SJSA1 (cell line): Measurements from ENCODE around the gene CKMT2. TPM values are rescaled to one million over a fixed set of nuclear protein-coding genes. Genes with fewer than 3 reads are reported as not detected.

Source experiments
- DNase-seq, 2 experiments: peaks; one replicate each; pipeline ENCODE4 v3.0.0-alpha.2; 2015 to 2020; ENCODE audit warnings: low spot score in 2 of 2, low read depth in 1 of 2
- H3K27ac ChIP-seq: fragments of 250-450 bp; sonication (Bioruptor Pico); 2 replicates; pipeline ENCODE4 v1.5.1; 2020; ENCODE audit warnings: mild to moderate bottlenecking, moderate library complexity
- H3K27me3 ChIP-seq: fragments of 250-450 bp; sonication (Bioruptor Pico); replicated peaks from 2 replicates; pipeline ENCODE4 v1.5.1; 2020; ENCODE audit warnings: mild to moderate bottlenecking, moderate library complexity
- H3K36me3 ChIP-seq: fragments of 250-450 bp; sonication (Bioruptor Pico); 2 replicates; pipeline ENCODE4 v1.5.1; 2020; ENCODE audit warnings: mild to moderate bottlenecking
- H3K4me1 ChIP-seq: fragments of 250-450 bp; sonication (Bioruptor Pico); replicated peaks from 2 replicates; pipeline ENCODE4 v1.6.1; 2021; ENCODE audit warnings: mild to moderate bottlenecking
- H3K4me3 ChIP-seq: fragments of 250-450 bp; sonication (Bioruptor Pico); 2 replicates; pipeline ENCODE4 v1.5.1; 2020; ENCODE audit warnings: mild to moderate bottlenecking
- H3K9me3 ChIP-seq: fragments of 250-450 bp; sonication (Bioruptor Pico); replicated peaks from 2 replicates; pipeline ENCODE4 v1.5.1; 2020; ENCODE audit warnings: mild to moderate bottlenecking
- total RNA-seq: library from RNA; depleted of rRNA; stranded (reverse); fragments of >200 nt; shearing (Covaris generic); gene quantifications from 2 replicates; pipeline ENCODE4 v1.2.3, GENCODE V29; 2014; rRNA removed

CKMT2 gene
- total RNA-seq, result not detected in 2 replicates

DNA sequence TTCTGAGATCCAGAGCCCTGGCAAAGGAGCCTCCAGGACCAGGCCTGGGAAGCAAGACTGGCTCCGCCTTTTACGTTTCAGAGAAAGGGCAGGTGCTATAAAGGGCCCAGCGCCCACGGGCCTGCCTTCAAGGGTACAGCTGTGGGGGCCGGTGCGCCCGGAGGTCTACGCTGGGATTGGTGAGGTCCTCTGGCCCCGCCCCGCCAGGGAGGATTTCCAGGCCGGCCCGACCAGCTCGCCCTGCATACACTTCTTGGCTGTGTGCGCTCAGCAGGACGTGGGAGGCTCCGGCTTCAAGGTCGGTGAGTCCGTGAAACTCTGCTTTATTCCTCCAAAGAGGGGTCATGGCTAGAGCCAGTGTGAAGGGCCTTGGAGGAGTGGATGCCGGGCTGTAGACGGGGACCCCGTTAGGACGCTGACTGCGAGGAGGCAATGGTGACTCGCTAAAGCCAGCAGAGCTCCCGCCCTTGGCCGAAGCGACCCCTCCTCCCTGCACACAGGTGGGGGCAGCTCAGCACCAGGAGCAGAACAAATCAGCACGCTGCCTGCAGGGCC is at the start of gene CKMT2:
CKMT2 (plus strand) TSS at position 243 of the 555 bp plus-strand sequence. CDS start 17,811 bp downstream, outside the sequence.
- no peaks in the 10 kb centered on the region for H3K4me1 ChIP-seq
- no peaks in the 10 kb centered on the region for H3K36me3 ChIP-seq
- H3K9me3 ChIP-seq, result no peaks in the 10 kb centered on the region
- H3K27me3 ChIP-seq, result no peaks in the 10 kb centered on the region
- no peak within 1 kb of the TSS for H3K27ac ChIP-seq
- H3K4me3 ChIP-seq, result no peak within 1 kb of the TSS
- DNase-seq, result no peak

DNA sequence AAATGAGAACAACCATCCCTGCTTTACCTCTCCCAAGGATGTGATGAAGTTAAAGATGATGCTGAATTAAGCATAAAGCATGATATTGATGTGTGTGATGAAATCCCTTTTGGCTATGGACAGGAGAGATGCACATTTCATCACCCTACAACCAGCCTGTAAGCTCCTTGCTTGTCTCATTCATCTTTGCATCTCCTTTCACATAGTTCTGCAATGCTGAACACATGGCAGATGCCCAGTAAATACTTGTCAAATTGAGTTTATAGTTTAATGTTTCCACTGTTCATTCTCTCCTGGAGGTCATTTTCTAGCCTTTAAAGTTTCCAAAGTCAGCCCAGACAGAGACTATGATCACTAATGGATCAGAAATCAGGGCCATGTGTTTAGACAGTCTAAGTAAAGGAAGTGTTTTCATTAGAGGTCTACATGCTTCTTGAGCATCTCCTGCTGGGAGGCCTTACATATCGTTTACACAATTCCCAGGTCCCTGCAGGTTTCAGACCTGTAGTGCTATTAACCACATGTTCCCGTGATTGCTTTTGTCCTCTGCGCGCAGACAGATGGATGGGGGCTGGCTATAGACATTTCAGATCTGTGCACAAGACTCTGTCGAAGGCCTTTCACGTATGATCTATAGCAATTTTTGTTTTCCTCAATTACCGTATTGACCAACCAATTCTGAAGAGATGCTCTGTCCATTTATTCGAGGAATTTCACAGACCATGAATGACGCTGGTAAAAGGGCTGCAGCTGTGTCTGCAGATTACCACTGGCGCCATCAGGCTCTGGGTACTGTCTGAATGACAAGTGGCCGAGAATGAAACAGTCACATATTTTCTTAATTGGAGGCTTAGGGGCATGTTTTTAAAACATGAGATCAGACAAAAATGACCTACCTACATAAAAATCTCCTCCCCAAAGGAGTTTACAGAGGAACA is 49.0 kb upstream of the CKMT2 start:
- Histone ChIP-seq H3K4me1 (no peaks in the 10 kb centered on the region), H3K27ac (no peak overlapping the region)

DNA sequence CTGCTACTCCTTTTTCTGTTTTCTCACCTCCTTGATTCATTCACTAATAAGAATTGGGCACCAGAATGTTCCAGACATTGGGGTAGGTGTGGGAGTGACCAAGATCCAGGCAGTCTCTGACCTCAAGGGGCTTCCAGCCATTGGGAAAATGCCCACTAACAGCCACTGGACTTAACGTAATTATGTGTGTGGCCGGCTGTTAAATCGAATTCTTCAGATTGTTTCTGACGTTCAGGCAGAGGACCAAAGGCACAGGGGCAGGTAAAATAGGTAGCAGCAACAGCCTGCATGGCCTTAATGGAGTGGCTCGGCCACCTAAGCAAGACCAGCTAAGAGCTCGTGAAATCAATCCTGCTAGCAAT is 48.4 kb upstream of the CKMT2 start:
- Histone ChIP-seq H3K4me1 (no peaks in the 10 kb centered on the region), H3K4me3 (no peak overlapping the region), H3K36me3 (peaks cover 2% of the 10 kb centered on the region; the same call in 1 of the 2 replicates), H3K9me3 (no peaks in the 10 kb centered on the region), H3K27me3 (no peaks in the 10 kb centered on the region), H3K27ac (no peak overlapping the region)
- DNase-seq, result no peak

More for the DNA sequence above, 49.0 kb upstream of the CKMT2 start:
- no peaks in the 10 kb centered on the region for H3K27me3 ChIP-seq
- no peak overlapping the region for H3K4me3 ChIP-seq
- H3K36me3 ChIP-seq, result peaks cover 2% of the 10 kb centered on the region; the same call in 1 of the 2 replicates
- DNase-seq, result no peak
- H3K9me3 ChIP-seq, result no peaks in the 10 kb centered on the region

DNA sequence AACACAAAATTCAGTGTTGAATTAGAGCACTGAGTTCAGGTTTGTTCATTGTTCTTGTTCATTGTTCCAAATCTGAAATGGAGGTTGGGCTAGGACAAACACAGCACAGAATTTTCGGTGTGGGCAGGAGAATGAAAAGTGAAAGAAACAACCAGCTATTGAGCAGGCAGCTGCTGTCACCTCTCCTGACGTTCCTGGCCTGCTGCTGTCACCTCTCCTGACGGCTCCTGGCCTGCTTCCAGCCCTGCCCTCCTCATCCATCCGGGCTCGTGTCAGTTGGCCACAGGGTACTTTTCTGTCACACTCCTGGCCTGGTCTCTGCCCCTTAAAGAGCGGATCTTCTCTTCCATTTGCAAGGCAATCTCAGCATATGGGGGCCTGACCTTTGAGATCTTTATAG is 45.2 kb upstream of the CKMT2 start:
- DNase-seq, result no peak

DNA sequence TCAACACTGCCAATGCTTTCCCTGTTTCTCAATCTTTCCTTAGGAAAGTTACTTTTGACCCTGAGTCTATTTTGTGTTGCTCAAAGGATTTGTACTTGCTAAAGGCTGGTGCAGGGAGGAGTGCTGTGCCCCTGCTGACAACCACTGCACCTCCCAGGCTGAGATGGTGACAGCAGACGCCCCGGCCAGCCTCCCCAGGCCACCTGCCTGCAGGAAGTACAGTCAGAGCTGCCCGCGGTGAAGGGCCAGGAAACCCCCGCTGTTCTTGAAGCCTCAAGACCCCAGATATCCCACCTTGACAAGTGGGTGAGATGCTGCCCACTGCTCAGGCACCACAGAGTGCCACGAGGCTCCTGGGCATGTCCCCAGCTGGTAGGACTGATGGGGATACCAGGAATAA is 44.2 kb upstream of the CKMT2 start:
- H3K36me3 ChIP-seq, result peaks cover 2% of the 10 kb centered on the region; the same call in 1 of the 2 replicates
- H3K27me3 ChIP-seq, result no peaks in the 10 kb centered on the region
- no peaks in the 10 kb centered on the region for H3K9me3 ChIP-seq
- H3K27ac ChIP-seq, result no peak overlapping the region
- DNase-seq, result no peak
- no peak overlapping the region for H3K4me3 ChIP-seq
- H3K4me1 ChIP-seq, result no peaks in the 10 kb centered on the region

More for the DNA sequence above, 45.2 kb upstream of the CKMT2 start:
- Histone ChIP-seq H3K9me3 (no peaks in the 10 kb centered on the region), H3K4me1 (no peaks in the 10 kb centered on the region), H3K4me3 (no peak overlapping the region), H3K36me3 (peaks cover 2% of the 10 kb centered on the region; the same call in 1 of the 2 replicates), H3K27me3 (no peaks in the 10 kb centered on the region), H3K27ac (no peak overlapping the region)

DNA sequence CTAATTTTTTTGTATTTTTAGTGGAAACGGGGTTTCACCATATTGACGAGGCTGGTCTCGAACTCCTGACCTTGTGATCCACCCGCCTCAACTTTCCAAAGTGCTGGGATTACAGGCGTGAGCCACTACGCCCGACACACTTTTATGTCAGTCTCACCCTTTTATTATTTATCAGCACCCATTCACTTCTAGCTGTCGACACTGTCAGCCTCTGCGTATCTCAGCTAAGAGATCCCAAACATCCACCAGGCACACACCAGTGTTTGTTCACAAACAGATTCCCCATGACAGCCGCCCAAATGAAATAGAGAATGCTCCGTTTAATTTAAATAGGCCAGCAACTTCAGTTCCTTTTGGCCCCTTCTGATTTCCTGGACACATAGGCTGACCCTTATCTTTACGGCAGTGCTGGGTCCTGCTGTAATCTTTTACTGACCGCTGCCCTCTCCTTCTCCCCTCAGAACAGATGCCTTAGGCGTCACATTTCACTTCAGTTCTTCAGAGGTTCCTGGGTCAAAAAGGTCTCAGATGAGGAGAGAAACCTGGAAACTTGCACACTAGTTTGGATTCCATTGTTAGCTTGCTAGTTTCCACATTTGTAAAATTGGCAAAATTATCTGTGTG is 43.1 kb upstream of the CKMT2 start:
- Histone ChIP-seq H3K4me3 (no peak overlapping the region), H3K4me1 (peaks cover 5% of the 10 kb centered on the region; the same call in 1 of the 2 replicates), H3K36me3 (peaks cover under 1% of the 10 kb centered on the region; the same call in 1 of the 2 replicates), H3K27ac (no peak overlapping the region), H3K9me3 (no peaks in the 10 kb centered on the region), H3K27me3 (no peaks in the 10 kb centered on the region)
- DNase-seq, result no peak

DNA sequence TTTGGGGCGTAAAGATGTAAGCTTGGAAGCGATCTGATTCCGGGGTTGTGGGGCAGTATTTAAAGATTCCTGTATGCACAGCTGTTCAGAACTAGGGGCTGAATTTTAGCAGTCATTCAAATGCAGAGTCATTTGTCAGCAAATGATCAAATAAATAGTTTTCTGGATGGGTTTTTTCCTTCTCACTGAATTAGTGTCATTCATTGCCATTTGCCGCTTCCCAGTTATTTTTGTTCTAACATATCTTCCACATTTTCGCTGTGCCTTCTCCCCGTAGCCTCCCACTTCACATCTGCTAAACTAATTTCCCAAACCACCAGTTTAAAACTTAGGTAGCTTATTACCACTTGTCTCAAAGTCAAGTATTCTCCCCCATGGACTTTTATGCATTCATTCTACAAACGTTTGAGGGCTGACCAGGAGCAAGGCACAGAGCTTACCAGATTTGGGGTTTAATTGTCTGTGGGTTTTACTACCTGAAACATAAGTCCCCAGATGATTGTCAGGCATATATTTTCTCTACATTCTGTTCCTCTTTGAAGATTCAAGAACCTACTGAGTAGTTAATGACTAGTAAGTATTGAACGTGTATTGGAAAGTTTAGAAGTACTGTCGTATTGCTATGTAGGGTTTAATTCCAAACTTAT is 41.3 kb upstream of the CKMT2 start:
- H3K36me3 ChIP-seq, result no peaks in the 10 kb centered on the region; the same call in 1 of the 2 replicates
- H3K27ac ChIP-seq, result no peak overlapping the region
- no peaks in the 10 kb centered on the region for H3K9me3 ChIP-seq
- H3K4me1 ChIP-seq, result peaks cover 5% of the 10 kb centered on the region; the same call in 1 of the 2 replicates
- H3K27me3 ChIP-seq, result no peaks in the 10 kb centered on the region
- no peak overlapping the region for H3K4me3 ChIP-seq
- DNase-seq, result no peak

DNA sequence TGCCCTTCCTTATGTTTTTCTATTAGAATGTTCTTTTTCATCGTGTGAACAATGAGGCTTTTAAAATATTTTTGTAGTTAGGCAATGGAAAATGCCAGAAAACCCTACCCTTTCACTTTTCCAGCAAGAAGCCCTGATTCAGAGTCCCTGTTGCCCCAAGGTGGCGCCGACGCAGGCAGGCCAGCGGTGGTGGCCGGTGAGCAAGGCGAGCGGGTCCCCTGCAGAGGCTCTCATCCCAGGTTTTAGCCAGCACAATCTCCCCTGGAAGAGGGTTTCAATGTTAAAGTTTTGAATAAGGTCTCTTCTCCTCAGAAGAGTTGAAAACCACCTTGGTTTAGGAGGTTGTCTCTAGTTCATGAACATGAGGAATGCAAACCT is 40.8 kb upstream of the CKMT2 start:
- Histone ChIP-seq H3K27ac (no peak overlapping the region), H3K36me3 (no peaks in the 10 kb centered on the region), H3K4me3 (no peak overlapping the region), H3K27me3 (no peaks in the 10 kb centered on the region), H3K4me1 (peaks cover 5% of the 10 kb centered on the region; the same call in 1 of the 2 replicates), H3K9me3 (no peaks in the 10 kb centered on the region)
- DNase-seq, result no peak

DNA sequence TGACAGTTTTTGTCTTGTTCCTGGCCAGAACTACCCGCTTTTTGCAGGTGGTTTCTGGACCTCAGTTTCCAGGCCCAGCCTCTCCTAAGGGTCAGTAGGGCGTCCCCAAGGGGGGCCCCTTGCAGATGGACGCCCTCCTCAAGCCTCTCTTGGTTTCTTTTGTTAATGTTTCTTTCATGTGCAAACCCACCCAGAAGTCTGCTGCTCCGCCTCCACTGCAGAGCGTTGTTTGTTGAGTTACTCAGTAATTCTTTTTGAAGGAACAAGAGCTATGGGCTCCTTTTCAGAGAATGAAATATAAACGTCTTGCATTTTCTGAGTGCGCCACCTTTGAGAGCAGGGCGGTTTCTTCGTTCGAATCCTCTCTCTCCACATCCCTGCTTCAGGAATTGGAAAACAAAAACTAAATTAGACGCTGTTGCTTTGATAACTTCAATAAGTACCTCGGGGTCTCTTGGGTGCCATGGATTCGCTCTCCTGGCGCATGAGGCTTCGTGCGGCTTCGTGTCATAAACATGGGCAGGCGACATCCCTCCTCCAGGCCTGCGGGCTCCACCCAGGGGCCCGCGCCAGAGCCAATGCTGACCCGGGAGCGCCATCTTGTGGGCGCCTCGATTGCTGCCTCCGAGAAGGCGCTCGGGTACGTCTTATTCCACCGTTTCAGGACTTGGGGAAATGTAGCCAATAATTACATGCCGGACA is 38.3 kb upstream of the CKMT2 start:
- no peak overlapping the region for H3K4me3 ChIP-seq
- no peaks in the 10 kb centered on the region for H3K36me3 ChIP-seq
- no peaks in the 10 kb centered on the region for H3K27me3 ChIP-seq
- peak; percentile 63 to 78 for DNase-seq
- H3K9me3 ChIP-seq, result no peaks in the 10 kb centered on the region
- H3K4me1 ChIP-seq, result peaks cover 5% of the 10 kb centered on the region; the same call in 1 of the 2 replicates
- H3K27ac ChIP-seq, result no peak overlapping the region

DNA sequence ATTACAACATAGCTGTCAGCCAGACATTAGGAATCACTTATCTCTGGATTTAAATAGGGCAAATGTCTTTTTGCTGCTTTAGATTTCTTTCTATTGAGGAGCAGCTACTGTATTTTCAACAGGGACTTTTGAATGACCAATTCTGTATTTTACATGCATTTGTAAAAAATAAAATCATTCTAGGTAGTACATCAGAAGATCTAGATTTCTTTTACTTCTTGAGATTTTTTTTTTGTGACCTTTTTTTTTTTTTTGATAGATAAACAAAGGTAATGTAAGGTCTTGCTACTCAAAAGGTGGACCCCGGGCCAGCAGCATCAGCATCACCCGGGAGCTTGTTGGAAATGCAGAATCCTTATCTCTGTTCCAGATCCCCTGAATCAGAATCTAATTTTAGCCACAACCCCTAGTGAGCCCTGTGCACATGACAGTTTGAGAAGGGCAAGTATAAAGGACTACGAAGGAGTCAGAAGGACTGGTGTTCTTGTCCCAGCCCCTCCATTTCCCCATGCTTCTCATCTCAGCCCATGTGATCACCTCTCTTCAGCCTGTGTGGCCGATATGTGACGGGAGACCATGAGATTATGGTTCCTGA is 37.7 kb upstream of the CKMT2 start:
- Histone ChIP-seq H3K4me1 (peaks cover 5% of the 10 kb centered on the region; the same call in 1 of the 2 replicates), H3K27me3 (no peaks in the 10 kb centered on the region), H3K27ac (no peak overlapping the region), H3K36me3 (no peaks in the 10 kb centered on the region), H3K9me3 (no peaks in the 10 kb centered on the region), H3K4me3 (no peak overlapping the region)
- DNase-seq, result no peak

DNA sequence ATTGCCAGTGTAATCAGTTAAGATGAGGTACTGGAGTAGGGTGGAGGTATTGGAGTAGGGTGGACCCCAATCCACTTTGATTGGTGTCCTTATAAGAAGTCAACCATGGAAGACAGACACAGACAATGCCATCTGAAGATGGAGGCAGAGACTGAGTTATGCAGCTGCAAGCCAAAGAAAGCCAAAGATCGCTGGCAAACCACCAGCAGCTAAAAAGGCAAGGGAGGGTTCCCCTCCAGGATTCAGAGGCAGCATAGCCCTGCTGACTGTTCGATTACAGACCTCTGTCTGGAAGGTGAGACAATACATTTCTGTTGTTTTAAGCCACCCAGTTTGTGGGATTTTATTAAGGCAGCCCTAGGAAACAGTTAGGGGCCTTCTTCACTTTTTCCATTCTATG is 30.5 kb upstream of the CKMT2 start:
- Histone ChIP-seq H3K27me3 (no peaks in the 10 kb centered on the region), H3K9me3 (no peaks in the 10 kb centered on the region), H3K4me3 (no peak overlapping the region), H3K4me1 (no peaks in the 10 kb centered on the region), H3K27ac (no peak overlapping the region), H3K36me3 (no peaks in the 10 kb centered on the region)
- DNase-seq, result no peak

DNA sequence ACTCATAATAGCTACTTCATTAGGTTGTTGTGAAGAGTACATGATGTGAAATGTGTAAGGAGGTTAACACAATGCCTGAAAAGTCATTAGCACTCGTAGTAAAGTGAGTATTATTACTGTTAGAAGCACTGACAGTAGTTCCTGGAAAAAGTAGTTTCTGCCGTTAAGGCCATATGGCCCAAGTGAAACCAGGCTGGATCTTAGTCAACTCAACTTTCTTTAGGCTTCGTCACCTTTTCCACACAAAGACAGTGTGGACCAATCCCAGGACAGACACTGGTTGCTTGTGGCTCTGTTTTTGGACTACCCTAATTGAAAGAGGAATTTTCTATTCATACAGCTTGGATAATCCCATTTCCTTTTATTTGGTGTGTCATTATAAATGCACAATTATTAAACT is 29.4 kb upstream of the CKMT2 start:
- H3K36me3 ChIP-seq, result no peaks in the 10 kb centered on the region
- H3K27ac ChIP-seq, result no peak overlapping the region
- no peak overlapping the region for H3K4me3 ChIP-seq
- no peaks in the 10 kb centered on the region for H3K27me3 ChIP-seq
- H3K4me1 ChIP-seq, result no peaks in the 10 kb centered on the region
- DNase-seq, result no peak
- no peaks in the 10 kb centered on the region for H3K9me3 ChIP-seq

DNA sequence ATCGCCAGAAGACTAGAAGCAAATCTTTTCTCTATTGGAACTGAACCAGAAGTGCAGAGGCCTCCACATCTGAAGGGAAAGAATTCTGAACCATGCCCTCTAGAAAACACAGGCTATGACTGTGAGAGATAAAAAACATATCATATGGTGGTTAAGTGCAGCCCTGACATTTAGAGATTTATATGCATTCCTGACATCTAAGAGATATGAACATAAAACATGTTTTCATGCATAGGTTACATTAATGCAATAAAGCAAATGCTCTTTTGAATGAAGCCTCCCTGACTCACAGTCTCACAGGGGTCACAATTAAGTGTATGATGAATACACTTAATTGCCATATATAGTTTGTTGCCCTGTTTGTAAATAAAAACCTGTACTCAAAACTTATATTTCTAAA is 28.9 kb upstream of the CKMT2 start:
- Histone ChIP-seq H3K9me3 (no peaks in the 10 kb centered on the region), H3K36me3 (no peaks in the 10 kb centered on the region)
- no peak for DNase-seq

More for the DNA sequence above, 28.9 kb upstream of the CKMT2 start:
- H3K4me1 ChIP-seq, result no peaks in the 10 kb centered on the region
- no peak overlapping the region for H3K27ac ChIP-seq
- no peak overlapping the region for H3K4me3 ChIP-seq
- H3K27me3 ChIP-seq, result no peaks in the 10 kb centered on the region
